ENCODE results near the gene DNM3. TPM values are rescaled to one million over a fixed set of nuclear protein-coding genes. Genes with fewer than 3 reads are reported as not detected.

Gene DNM3
- total RNA-seq, 4 donors from 2014 or later: 2.7 to 4.5 (median 4.0) TPM

- no peak for DNase-seq (ENCODE audit: low spot score in 2 of 2)
- TF ChIP-seq POLR2A (IDR thresholded peaks at IDR 0.05): no peak
- no peak for TF ChIP-seq CTCF (IDR thresholded peaks at IDR 0.05)
- intact Hi-C loops (cut with DNase I; ENCODE audit: low total_unique reads): no loop called here
- WGBS, 2 donors: 22 to 34% methylated on average over 1 of the region's 1 CpG
- no peak overlapping the region for H3K4me3 ChIP-seq (ENCODE audit: low read depth, poor library complexity, severe bottlenecking)
These were observed 532.6 kb downstream of the DNM3 start for GRCh38 chr1:172373864-172374263.

GRCh38 chr1:172375211-172375631, 533.9 kb downstream of the DNM3 start:
- 65 to 71% methylated on average over 2 of the region's 2 CpGs for WGBS, 2 donors
- TF ChIP-seq CTCF (IDR thresholded peaks at IDR 0.05) (no peak), POLR2A (IDR thresholded peaks at IDR 0.05) (no peak)
- intact Hi-C loops (cut with DNase I; ENCODE audit: low total_unique reads): no loop called here
- no peak overlapping the region for H3K4me3 ChIP-seq (ENCODE audit: low read depth, poor library complexity, severe bottlenecking)
- DNase-seq (ENCODE audit: low spot score in 2 of 2): no peak

- no peak for DNase-seq (ENCODE audit: low spot score in 2 of 2)
- TF ChIP-seq POLR2A (IDR thresholded peaks at IDR 0.05) (no peak), CTCF (IDR thresholded peaks at IDR 0.05) (no peak)
- 60 to 61% methylated on average over 2 of the region's 2 CpGs for WGBS, 2 donors
These were observed 535.1 kb downstream of the DNM3 start for GRCh38 chr1:172376431-172376830.

GRCh38 chr1:172377565-172377964, 536.3 kb downstream of the DNM3 start:
- no peak for DNase-seq (ENCODE audit: low spot score in 2 of 2)
- intact Hi-C loops (cut with DNase I; ENCODE audit: low total_unique reads): no loop called here
- H3K4me3 ChIP-seq (ENCODE audit: low read depth, poor library complexity, severe bottlenecking): no peak overlapping the region
- TF ChIP-seq CTCF (IDR thresholded peaks at IDR 0.05) (no peak), POLR2A (IDR thresholded peaks at IDR 0.05) (no peak)

More at GRCh38 chr1:172376431-172376830, 535.1 kb downstream of the DNM3 start:
- intact Hi-C loops (cut with DNase I; ENCODE audit: low total_unique reads): no loop called here
- H3K4me3 ChIP-seq (ENCODE audit: low read depth, poor library complexity, severe bottlenecking): no peak overlapping the region

GRCh38 chr1:172378109-172378760, 536.9 kb downstream of the DNM3 start:
- WGBS, 2 donors: 74 to 80% methylated on average over 1 of the region's 1 CpG
- intact Hi-C loops (cut with DNase I; ENCODE audit: low total_unique reads): no loop called here
- DNase-seq (ENCODE audit: low spot score in 2 of 2): no peak

More at GRCh38 chr1:172378109-172378760, 536.9 kb downstream of the DNM3 start:
- no peak for TF ChIP-seq POLR2A (IDR thresholded peaks at IDR 0.05)
- TF ChIP-seq CTCF (IDR thresholded peaks at IDR 0.05): no peak
- H3K4me3 ChIP-seq (ENCODE audit: low read depth, poor library complexity, severe bottlenecking): no peak overlapping the region

Measured in lower leg skin (tissue), 4 donors.